HFF-Myc (cell line): ENCODE data around the gene AMOTL1.

Source experiments
- DNase-seq: peaks from one replicate; pipeline ENCODE4 v3.0.0-alpha.2; 2011; ENCODE audit warnings: low read depth; ENCODE audit errors: extremely low read depth
- H3K4me3 ChIP-seq: replicated peaks from 2 replicates; pipeline ENCODE4 v1.5.1; 2011; ENCODE audit warnings: low read depth, mild to moderate bottlenecking, control low read depth, low read length
- TF ChIP-seq, protein P1 (sequence below): IDR thresholded peaks from 2 replicates; pipeline ENCODE4 v1.5.1; 2012; ENCODE audit warnings: mild to moderate bottlenecking, low read depth, low read length, control low read depth; ENCODE audit errors: missing control alignments

The AMOTL1 gene

GRCh38 chr11:94895451-94895850, 127.3 kb downstream of the AMOTL1 start:
- DNase-seq = no peak
- TF ChIP-seq, protein P1, sequence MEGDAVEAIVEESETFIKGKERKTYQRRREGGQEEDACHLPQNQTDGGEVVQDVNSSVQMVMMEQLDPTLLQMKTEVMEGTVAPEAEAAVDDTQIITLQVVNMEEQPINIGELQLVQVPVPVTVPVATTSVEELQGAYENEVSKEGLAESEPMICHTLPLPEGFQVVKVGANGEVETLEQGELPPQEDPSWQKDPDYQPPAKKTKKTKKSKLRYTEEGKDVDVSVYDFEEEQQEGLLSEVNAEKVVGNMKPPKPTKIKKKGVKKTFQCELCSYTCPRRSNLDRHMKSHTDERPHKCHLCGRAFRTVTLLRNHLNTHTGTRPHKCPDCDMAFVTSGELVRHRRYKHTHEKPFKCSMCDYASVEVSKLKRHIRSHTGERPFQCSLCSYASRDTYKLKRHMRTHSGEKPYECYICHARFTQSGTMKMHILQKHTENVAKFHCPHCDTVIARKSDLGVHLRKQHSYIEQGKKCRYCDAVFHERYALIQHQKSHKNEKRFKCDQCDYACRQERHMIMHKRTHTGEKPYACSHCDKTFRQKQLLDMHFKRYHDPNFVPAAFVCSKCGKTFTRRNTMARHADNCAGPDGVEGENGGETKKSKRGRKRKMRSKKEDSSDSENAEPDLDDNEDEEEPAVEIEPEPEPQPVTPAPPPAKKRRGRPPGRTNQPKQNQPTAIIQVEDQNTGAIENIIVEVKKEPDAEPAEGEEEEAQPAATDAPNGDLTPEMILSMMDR = no peak
- H3K4me3 ChIP-seq = no peak overlapping the region

DNA sequence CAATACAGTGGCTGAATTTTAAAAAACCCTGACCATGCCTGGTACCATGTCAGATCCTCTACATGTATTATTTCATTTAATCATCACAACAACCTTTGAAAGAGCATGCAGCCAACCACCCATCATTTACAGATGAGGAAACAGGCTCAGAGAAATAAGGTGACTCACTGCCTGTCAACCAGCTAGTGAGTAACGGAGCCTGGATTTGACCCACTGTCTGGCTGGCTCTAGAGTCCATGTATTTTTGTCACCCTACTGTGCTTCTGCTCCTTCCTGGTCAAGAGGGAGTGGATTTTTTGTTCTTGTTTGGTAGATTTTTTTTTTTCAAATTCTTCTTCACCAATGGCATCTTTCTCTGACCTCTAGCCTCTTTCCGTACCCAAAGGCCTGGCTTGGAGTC, 127.8 kb downstream of the AMOTL1 start:
- TF ChIP-seq, protein P1 = no peak
- H3K4me3 ChIP-seq = no peak overlapping the region
- no peak for DNase-seq

- TF ChIP-seq, protein P1 = peak; percentile 92
- H3K4me3 ChIP-seq = no peak overlapping the region
- peak; percentile 32 for DNase-seq
These were observed 129.2 kb downstream of the AMOTL1 start for GRCh38 chr11:94897330-94897768.

DNA sequence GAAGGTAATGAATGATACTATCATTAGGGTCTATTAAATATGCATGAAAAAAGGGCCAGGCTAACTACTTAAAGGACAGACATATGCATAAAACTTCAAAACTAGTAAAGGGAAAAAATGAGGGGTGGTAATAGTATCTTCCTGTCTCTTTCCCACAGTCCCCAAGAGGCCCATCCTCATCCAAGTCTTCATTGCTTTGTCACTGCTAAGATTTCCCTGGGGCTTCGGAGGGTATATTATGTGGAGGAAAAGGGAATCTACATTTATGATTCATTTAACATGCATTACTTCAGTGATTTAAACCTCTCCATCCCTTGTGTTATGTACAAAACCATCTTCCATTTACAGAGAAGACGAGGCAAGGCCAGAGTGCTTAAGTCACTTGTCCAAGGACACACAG, 139.1 kb downstream of the AMOTL1 start:
- H3K4me3 ChIP-seq = no peak overlapping the region
- TF ChIP-seq, protein P1 = no peak
- DNase-seq = no peak

DNA sequence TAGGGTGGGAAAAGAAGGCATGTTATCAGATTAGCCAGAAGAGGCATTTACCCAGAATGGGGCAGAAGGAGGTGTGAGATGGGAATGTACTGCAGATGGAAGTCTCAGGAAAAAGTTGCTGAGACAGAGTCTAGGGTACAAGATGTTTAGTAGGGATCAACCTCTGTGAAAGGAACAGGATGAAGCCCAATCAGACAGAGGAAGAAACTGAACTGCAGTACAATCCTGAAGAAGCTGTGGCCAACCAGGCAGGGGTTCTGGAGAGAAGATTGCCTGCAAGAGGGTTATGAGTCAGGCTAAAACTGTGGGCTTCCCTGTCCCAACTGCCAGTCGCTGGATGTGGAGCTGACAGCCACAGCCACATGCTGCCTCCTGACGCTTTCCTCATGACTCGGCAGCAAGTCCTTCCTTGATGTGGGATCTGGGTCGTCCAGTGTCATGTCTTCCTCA, 141.2 kb downstream of the AMOTL1 start:
- H3K4me3 ChIP-seq = no peak overlapping the region
- DNase-seq = no peak
- TF ChIP-seq, protein P1 = no peak

DNA sequence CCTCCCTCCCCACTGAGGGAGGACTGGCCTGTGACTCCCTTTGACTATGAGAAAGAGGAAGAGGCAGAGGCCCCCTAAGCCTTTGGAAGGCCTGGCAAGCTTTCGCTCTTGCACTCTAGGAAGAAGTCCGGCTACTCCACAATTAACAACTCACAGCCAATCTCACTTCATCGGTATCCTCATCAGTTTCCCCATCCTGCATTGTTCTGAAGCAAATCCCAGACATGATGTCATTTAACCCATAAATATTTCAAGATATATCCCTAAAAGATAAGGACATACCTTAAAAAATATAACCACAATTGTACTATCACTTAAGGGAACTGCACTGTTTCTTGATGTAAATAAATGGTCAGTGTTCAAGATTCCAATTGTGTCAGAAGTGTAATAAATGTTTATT, 142.1 kb downstream of the AMOTL1 start:
- no peak for DNase-seq
- TF ChIP-seq, protein P1 = no peak
- H3K4me3 ChIP-seq = no peak overlapping the region

DNA sequence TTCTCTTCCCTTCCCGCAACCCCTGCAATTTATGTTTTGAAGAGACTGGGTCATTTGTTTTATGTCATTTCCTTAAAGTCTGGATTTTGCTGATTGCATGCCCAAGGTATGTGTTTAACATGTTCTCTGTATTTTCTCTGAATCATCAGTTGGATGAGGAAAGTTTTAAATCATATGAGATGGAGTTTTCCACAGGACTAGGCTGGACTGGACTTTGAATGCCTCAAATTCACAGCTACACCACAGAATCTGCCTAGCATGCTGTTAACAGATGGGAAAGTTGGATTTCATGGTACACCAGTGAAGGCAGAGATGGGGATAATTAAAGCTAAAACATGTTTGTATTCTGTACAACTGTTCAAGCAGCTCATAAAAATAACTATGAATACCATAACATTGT, 142.6 kb downstream of the AMOTL1 start:
- DNase-seq = peak; percentile 72
- no peak overlapping the region for H3K4me3 ChIP-seq
- TF ChIP-seq, protein P1 = no peak
